Fibroblast of skin of left quadriceps (primary cell): ENCODE data around the gene ZDHHC14.

Source experiments
- DNase-seq, 2 experiments: peaks; one replicate each; pipeline ENCODE4 v3.0.0-alpha.2; 2013; ENCODE audit warnings: low read depth in 2 of 2

Gene ZDHHC14

GRCh38 chr6:157531986-157532365, 151.0 kb downstream of the ZDHHC14 start:
- DNase-seq, result no peak

GRCh38 chr6:157533048-157533871, 152.3 kb downstream of the ZDHHC14 start:
- DNase-seq, result no peak

- DNase-seq, result no peak
Measured at GRCh38 chr6:157534134-157534871, 153.3 kb downstream of the ZDHHC14 start.

GRCh38 chr6:157534977-157535339, 154.0 kb downstream of the ZDHHC14 start:
- no peak for DNase-seq

GRCh38 chr6:157535340-157536222, 154.6 kb downstream of the ZDHHC14 start:
- DNase-seq, result peak; percentile 20 to 28

- DNase-seq, result no peak
Measured at GRCh38 chr6:157536223-157536545, 155.2 kb downstream of the ZDHHC14 start.

- no peak for DNase-seq
Measured at GRCh38 chr6:157537556-157537955, 156.6 kb downstream of the ZDHHC14 start.

GRCh38 chr6:157538168-157538567, 157.2 kb downstream of the ZDHHC14 start:
- no peak for DNase-seq

GRCh38 chr6:157538698-157539097, 157.7 kb downstream of the ZDHHC14 start:
- no peak for DNase-seq

- DNase-seq, result no peak
Measured at GRCh38 chr6:157539421-157539822, 158.4 kb downstream of the ZDHHC14 start.

- DNase-seq, result no peak
Measured at GRCh38 chr6:157539900-157540752, 159.1 kb downstream of the ZDHHC14 start.

- no peak for DNase-seq
Measured at GRCh38 chr6:157541618-157542413, 160.8 kb downstream of the ZDHHC14 start.

- DNase-seq, result no peak
Measured at GRCh38 chr6:157542414-157543160, 161.6 kb downstream of the ZDHHC14 start.

- DNase-seq, result no peak
Measured at GRCh38 chr6:157546321-157546720, 165.3 kb downstream of the ZDHHC14 start.

- DNase-seq, result no peak
Measured at GRCh38 chr6:157547112-157547511, 166.1 kb downstream of the ZDHHC14 start.

- no peak for DNase-seq
Measured at GRCh38 chr6:157548635-157549467, 167.9 kb downstream of the ZDHHC14 start.

- DNase-seq, result no peak
Measured at GRCh38 chr6:157549468-157549745, 168.4 kb downstream of the ZDHHC14 start.

- DNase-seq, result no peak
Measured at GRCh38 chr6:157550114-157550989, 169.4 kb downstream of the ZDHHC14 start.
